ENCODE results near the gene XRCC3.
A peak's percentile ranks its signal among the peaks of the same experiment; 100 is the strongest.
"Not testable (repeated sequence)": the region's sequence is repeated elsewhere in the genome, so short reads cannot be mapped to it uniquely, and the experiment has no call there.

XRCC3 gene

GRCh38 chr14:103662029-103662428, 53.2 kb downstream of the XRCC3 start:
- no peak for DNase-seq

- DNase-seq = no peak
Observed at GRCh38 chr14:103659631-103660030, 55.6 kb downstream of the XRCC3 start.

GRCh38 chr14:103657471-103657870, 57.8 kb downstream of the XRCC3 start:
- peak; percentile 44 to 77 (median 67) for DNase-seq

- DNase-seq = no peak
Observed at GRCh38 chr14:103656756-103657133, 58.5 kb downstream of the XRCC3 start.

DNA sequence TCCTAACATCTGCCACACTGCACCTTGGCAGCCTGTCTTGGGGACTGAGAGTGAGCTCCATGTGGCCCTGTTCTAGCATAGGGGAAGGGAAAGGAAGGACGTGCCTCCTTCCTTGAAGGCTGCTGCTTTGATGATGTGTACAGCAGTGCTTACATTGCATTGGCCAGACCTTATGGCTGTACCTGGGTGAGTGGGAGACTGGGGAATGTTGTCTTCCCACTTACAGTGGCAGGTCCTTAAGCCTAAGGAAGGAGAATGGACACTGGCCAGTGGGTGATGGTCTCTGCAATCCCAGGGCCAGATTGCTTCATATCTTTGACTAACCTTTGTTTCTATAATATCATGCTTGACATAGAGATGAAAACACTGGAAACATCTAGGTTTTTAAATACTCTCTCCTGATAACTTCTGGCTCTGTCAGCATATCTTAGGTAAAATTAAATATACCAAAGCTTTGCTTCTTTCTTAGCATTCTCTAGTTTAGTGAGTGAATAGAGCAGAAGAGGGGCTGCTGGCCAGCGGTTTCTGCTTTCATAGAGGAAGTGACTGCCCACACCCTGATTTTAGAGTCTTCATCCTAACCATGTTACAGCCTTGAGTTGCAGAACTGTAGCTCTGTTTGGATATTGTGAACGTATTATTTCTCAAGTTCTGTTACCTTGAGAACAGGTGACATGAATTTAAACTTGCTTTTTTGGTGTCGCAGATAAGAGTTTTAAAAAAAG, 59.1 kb downstream of the XRCC3 start:
- DNase-seq = peak; percentile 55 to 76 (median 74)

GRCh38 chr14:103654619-103655018, 60.6 kb downstream of the XRCC3 start:
- no peak for DNase-seq

DNA sequence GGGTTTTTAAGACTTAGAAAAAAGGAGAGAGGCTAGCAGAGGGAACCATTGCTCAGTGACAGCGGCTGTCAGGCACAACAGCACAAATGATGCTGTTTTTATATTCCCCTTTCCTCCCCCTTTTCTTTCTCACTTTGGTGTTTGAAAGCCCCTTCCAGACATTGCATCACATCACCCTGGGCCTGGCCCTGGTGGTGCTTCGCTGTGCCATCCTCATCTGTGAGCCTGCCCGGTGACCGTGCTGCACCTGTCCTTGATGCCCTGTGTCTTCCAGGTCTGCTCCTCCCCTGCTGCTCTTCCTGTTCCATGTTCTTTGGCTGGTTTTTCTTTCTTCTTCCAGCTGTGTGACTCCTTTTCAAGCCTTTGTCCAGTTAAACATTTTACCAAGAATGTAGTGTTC, 61.4 kb downstream of the XRCC3 start:
- DNase-seq = no peak

GRCh38 chr14:103653336-103653735, 61.9 kb downstream of the XRCC3 start:
- not testable (repeated sequence) for DNase-seq

DNA sequence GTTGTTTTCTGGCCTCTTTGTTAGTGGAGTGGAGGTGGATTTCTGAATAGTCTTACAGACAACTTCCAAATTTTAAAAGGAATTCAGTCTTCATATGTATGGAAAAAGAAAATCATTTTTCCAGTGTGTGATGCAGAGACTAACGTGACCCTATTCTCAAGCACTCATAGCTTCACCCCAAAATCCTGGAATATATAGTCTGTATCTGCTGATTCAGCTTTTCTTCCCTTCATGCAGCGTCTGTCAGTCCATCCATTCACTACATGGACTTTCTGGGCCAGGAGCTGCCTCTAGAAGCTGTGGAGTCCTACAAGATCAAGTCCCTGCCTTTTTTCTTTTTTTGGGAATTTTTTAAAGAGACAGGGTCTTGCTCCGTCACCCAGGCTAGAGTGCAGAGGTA, 62.4 kb downstream of the XRCC3 start:
- no peak for DNase-seq

- no peak for DNase-seq
Observed at GRCh38 chr14:103651585-103651984, 63.7 kb downstream of the XRCC3 start.

GRCh38 chr14:103650213-103650612, 65.0 kb downstream of the XRCC3 start:
- DNase-seq = no peak

DNA sequence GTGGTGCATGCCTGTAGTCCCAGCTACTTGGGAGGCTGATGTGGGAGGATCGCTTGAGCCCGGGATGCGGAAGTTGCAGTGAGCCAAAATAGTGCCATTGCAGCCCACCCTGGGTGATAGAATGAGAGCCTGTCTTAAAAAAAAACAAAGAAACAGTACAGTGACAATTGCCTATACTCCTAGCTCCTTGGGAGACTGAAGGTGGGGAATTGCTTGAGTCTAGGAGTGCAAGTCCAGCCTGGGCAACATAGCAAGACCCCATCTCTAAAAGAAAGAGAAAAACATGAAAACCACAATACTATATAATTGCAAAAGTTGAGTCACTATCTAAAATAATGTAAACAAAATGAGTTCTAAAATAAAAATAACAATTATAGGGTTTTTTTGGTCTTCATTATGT, 66.2 kb downstream of the XRCC3 start:
- DNase-seq = no peak

Measured in suppressor macrophage (primary cell).